LNCaP clone FGC (cell line): ENCODE results near the gene MAFG.

Source experiments
- DNase-seq: peaks from one replicate; pipeline ENCODE4 v3.0.0-alpha.2; 2011; ENCODE audit warnings: low read depth
- H3K4me3 ChIP-seq: 2 replicates; pipeline ENCODE4 v1.5.1; 2011; ENCODE audit warnings: mild to moderate bottlenecking, low read depth, low read length, control low read depth
- CTCF ChIP-seq: IDR thresholded peaks from 2 replicates; pipeline ENCODE4 v1.5.1; 2012; ENCODE audit warnings: mild to moderate bottlenecking; ENCODE audit not compliant: control insufficient read depth, insufficient read depth; ENCODE audit errors: extremely low read depth

MAFG gene

DNA sequence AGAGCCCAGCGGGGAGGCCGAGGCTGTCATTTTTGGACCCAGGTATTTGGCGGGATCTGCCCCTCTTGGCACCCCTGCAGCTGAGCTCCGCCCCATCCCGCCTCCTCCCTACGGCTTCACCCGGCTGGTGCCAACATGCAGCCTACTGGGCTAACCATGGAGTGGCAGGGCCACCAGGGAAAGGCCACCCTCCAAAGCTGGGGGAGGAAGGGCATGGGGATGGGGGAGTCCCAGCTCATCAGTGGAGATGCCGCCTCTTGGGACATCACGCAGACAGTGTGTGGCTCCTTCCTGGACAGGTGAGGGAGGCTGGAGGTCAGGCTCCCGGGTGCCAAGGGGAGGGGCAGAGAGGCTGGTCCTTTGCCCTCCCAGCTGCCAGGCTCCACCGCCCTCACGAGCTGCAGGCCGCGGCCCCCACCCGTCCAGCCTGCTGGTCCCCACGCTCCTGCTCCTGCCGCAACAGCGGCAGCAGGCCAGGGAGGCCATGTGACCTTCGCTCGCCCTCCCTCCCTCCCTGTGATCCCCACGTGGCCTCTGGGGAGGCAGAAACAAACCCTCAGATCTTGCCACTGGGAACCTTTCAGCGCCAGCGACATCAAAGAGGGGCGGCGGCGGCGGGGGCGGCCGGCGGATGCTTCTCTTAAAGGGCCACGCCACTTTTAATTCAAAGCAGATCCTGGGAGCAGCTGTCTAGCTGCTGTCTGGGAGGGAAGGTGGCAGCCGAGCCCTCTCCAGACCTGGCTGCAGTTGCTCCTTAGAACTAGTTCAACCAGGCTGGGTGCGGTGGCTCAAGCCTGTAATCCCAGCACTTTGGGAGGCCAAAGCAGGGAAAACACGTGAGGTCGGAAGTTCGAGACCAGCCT lies 40.2 kb upstream of the MAFG start:
- no peak for TF ChIP-seq CTCF
- H3K4me3 ChIP-seq: no peak overlapping the region
- no peak for DNase-seq

DNA sequence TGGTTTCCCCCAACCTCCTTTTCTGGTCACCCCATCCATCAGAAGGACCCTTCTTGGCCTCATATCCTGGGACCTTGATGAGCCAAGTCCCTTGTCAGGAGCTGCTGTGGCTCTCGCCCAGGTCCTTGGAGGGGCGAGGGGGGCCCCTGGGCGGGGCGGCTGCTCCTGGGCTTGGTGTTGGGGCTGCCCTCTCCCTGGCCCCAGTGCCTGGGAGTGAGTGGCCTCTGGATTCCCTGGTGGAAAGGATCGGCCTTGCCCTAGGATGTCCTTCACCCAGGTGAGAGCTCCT lies 39.7 kb upstream of the MAFG start:
- no peak overlapping the region for H3K4me3 ChIP-seq
- DNase-seq: no peak
- no peak for TF ChIP-seq CTCF

DNA sequence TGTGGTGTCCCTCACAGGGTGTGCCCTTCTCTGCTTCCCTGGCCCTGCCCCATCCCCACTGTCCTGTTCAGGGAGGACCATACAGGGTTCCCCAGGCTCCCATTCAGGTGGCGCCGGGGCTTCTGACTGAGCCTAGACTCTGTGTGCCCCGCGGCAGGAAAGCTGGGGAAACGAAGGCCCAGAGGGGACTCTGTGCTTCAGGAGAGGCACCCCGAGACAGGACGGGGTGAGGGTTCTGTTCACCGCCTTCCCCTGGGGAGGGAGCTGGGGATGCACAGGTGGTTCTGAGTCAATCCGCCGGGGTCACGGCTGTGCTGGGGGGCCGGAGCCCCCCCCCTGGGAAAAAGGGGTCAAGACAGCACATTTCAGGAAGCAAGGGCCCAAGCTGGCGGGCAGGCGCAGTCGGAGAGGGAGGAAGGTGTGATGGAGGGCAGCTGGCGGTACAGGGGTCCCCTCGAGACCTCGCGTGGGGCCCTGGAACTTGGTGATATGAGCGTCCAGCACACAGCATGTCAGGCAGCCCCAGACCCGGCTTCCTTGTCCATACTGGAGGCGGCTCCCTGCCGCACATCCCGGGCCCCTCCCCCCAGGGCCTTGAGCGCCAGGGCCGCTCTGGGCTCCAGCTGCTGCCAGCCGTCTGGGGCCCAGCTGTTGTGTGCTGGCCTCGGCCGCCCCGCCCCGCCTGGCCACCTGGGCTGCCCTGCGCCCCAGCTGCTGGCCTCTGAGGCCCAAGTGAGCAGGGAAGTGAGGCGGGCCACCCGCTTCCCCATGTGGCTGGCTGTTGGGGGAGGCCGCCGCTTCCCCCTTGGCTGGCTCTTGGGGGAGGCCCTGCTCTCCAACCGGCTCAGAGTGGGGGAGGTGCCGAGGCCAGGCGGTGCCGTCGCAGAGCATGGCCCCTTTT lies 39.1 kb upstream of the MAFG start:
- no peak for DNase-seq
- H3K4me3 ChIP-seq: no peak overlapping the region
- TF ChIP-seq CTCF: no peak

GRCh38 chr17:81964081-81964849 lies 36.7 kb upstream of the MAFG start:
- no peak for DNase-seq
- TF ChIP-seq CTCF: no peak
- no peak overlapping the region for H3K4me3 ChIP-seq

DNA sequence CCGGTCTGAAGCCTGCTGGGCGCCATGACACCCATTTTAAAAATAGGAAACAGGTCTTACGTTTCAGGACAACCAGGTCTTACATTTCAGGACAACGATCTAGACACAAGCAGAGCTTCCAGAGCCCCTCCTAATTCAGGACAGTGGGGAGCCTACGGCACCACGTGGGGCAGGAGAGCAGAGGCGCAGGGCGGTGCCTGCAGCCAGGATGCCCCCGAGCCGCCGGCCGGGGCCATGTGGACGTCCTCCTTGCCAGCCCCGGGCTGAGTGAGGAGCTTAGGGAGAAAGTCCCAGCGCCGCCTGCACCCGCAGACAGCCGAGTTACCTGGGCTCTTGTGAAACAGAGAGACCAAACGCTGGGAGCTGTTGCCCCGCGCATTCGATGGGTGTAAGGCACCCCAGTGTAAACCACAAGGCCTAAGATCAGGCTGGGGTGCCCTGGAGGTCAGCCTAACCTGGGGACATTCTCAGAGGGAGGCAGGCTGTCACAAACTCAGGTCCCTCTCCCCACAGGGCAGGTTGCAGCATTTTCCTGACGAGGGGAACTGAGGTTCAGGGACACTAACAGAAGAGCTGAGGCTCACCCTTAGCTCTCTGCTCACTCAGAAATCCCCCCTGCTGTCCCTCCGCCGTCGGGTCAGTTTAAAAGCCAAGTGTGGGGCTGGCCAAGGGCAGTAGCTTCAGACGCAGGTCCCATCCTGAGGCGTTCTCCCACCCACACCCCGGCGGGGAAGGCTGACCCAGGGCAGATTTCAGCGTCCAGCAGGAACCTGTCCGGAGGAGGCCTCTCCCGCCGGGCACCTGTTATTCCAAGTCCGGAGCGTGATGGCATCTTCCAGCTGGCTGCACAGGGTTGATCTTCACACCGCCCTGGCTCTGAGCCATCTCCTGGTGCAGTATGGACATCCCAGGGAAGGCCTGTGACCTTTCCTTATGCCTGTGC lies 35.2 kb upstream of the MAFG start:
- DNase-seq: no peak
- no peak overlapping the region for H3K4me3 ChIP-seq

More for the DNA sequence above, 35.2 kb upstream of the MAFG start:
- no peak for TF ChIP-seq CTCF
